Measurements from ENCODE around the gene NSMCE3.

Gene NSMCE3

DNA sequence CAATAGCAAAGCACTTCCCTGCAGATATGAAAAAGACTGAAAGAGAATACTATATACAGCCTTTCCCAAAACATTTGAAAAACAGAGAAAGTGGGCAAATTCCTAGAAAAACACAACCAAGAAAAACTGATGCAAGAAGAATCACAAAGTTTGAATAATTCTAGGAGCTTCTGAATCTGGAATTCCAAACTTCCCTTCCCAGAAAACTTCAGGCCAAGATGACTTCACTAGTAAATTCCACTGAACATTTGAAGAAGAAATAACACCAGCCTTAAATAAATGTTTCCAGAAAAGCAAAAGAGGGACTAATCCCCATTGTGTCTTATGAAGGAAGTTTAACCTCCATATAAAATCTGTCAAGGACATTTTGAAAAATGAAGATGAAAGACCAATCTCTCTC, 15.8 kb upstream of the NSMCE3 start:
- no peak for TF ChIP-seq SPI1 (IDR thresholded peaks at IDR 0.05; ENCODE audit: borderline replicate concordance, low read depth)
- TF ChIP-seq, protein P1, sequence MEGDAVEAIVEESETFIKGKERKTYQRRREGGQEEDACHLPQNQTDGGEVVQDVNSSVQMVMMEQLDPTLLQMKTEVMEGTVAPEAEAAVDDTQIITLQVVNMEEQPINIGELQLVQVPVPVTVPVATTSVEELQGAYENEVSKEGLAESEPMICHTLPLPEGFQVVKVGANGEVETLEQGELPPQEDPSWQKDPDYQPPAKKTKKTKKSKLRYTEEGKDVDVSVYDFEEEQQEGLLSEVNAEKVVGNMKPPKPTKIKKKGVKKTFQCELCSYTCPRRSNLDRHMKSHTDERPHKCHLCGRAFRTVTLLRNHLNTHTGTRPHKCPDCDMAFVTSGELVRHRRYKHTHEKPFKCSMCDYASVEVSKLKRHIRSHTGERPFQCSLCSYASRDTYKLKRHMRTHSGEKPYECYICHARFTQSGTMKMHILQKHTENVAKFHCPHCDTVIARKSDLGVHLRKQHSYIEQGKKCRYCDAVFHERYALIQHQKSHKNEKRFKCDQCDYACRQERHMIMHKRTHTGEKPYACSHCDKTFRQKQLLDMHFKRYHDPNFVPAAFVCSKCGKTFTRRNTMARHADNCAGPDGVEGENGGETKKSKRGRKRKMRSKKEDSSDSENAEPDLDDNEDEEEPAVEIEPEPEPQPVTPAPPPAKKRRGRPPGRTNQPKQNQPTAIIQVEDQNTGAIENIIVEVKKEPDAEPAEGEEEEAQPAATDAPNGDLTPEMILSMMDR (IDR thresholded peaks at IDR 0.05; ENCODE audit: insufficient read depth, low read length), result no peak
- no peak for TF ChIP-seq POLR2AphosphoS5 (IDR thresholded peaks at IDR 0.05; ENCODE audit: low read depth)
- TF ChIP-seq, protein P2, sequence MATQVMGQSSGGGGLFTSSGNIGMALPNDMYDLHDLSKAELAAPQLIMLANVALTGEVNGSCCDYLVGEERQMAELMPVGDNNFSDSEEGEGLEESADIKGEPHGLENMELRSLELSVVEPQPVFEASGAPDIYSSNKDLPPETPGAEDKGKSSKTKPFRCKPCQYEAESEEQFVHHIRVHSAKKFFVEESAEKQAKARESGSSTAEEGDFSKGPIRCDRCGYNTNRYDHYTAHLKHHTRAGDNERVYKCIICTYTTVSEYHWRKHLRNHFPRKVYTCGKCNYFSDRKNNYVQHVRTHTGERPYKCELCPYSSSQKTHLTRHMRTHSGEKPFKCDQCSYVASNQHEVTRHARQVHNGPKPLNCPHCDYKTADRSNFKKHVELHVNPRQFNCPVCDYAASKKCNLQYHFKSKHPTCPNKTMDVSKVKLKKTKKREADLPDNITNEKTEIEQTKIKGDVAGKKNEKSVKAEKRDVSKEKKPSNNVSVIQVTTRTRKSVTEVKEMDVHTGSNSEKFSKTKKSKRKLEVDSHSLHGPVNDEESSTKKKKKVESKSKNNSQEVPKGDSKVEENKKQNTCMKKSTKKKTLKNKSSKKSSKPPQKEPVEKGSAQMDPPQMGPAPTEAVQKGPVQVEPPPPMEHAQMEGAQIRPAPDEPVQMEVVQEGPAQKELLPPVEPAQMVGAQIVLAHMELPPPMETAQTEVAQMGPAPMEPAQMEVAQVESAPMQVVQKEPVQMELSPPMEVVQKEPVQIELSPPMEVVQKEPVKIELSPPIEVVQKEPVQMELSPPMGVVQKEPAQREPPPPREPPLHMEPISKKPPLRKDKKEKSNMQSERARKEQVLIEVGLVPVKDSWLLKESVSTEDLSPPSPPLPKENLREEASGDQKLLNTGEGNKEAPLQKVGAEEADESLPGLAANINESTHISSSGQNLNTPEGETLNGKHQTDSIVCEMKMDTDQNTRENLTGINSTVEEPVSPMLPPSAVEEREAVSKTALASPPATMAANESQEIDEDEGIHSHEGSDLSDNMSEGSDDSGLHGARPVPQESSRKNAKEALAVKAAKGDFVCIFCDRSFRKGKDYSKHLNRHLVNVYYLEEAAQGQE (IDR thresholded peaks at IDR 0.05; ENCODE audit: insufficient replicate concordance, low read depth), result no peak
- TF ChIP-seq GABPA (IDR thresholded peaks at IDR 0.05; ENCODE audit: low read depth), result no peak
- H3K27ac ChIP-seq (replicated peaks), result no peak overlapping the region
- no peak for DNase-seq (ENCODE audit: low read depth in 1 of 2, low spot score in 1 of 2)
- H3K27me3 ChIP-seq (ENCODE audit: insufficient read depth, poor library complexity, severe bottlenecking), result no peaks in the 10 kb centered on the region
- H3K4me3 ChIP-seq (replicated peaks; ENCODE audit: insufficient read depth, low read length), result no peak overlapping the region

DNA sequence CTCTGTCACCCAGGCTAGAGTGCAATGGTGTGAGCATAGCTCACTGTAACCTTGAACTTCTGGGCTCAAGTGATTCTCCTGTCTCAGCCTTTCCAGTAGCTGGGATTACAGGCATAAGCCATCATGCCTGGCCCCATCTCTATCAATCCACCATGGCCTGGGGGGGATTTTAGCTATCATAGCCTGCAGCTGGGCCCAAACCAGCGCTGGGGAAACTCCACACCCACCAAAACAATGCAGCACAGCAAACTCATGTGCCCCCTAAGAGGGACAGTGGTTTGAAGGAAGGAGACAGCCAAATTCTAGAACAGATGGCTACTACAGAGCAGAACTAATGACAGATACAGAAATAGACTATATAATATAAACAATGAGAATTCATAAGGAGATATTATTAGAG, 13.8 kb upstream of the NSMCE3 start:
- H3K27ac ChIP-seq (replicated peaks), result no peak overlapping the region
- no peaks in the 10 kb centered on the region for H3K27me3 ChIP-seq (ENCODE audit: insufficient read depth, poor library complexity, severe bottlenecking)
- no peak overlapping the region for H3K4me3 ChIP-seq (replicated peaks; ENCODE audit: insufficient read depth, low read length)
- no peak for DNase-seq (ENCODE audit: low read depth in 1 of 2, low spot score in 1 of 2)
- TF ChIP-seq GABPA (IDR thresholded peaks at IDR 0.05; ENCODE audit: low read depth), result no peak
- TF ChIP-seq SPI1 (IDR thresholded peaks at IDR 0.05; ENCODE audit: borderline replicate concordance, low read depth), result no peak
- TF ChIP-seq, protein P1 (IDR thresholded peaks at IDR 0.05; ENCODE audit: insufficient read depth, low read length), result no peak
- no peak for TF ChIP-seq POLR2AphosphoS5 (IDR thresholded peaks at IDR 0.05; ENCODE audit: low read depth)
- TF ChIP-seq, protein P2 (IDR thresholded peaks at IDR 0.05; ENCODE audit: insufficient replicate concordance, low read depth), result no peak

DNA sequence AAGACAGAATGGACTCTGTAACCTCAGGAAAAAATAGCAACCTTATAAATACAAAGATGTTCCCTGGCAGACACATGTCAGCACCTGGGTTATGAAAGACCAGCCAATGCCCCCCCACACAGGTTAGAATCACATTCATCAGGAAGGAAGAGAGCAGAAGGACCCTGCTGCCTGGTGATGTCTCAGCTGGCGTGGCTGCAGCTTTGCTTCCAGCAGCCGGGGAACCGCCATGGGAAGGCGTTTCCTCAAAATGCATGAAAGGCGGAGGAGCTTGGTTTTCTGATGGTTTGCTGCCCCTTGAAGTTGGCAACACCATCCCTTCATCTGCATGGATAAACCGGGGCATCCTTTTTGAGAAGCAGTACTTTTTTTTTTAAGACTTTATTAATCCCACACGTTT, 10.9 kb upstream of the NSMCE3 start:
- TF ChIP-seq, protein P2 (IDR thresholded peaks at IDR 0.05; ENCODE audit: insufficient replicate concordance, low read depth), result no peak
- TF ChIP-seq SPI1 (IDR thresholded peaks at IDR 0.05; ENCODE audit: borderline replicate concordance, low read depth) (no peak), GABPA (IDR thresholded peaks at IDR 0.05; ENCODE audit: low read depth) (no peak), POLR2AphosphoS5 (IDR thresholded peaks at IDR 0.05; ENCODE audit: low read depth) (no peak)
- TF ChIP-seq, protein P1 (IDR thresholded peaks at IDR 0.05; ENCODE audit: insufficient read depth, low read length), result no peak
- Histone ChIP-seq H3K27ac (replicated peaks) (no peak overlapping the region), H3K4me3 (replicated peaks; ENCODE audit: insufficient read depth, low read length) (no peak overlapping the region), H3K27me3 (ENCODE audit: insufficient read depth, poor library complexity, severe bottlenecking) (no peaks in the 10 kb centered on the region)
- DNase-seq (ENCODE audit: low read depth in 1 of 2, low spot score in 1 of 2), result no peak

Data from HL-60 (cell line).